ENCODE data around the gene MYO9A. TPM values are rescaled to one million over a fixed set of nuclear protein-coding genes. Genes with fewer than 3 reads are reported as not detected.

MYO9A gene
- total RNA-seq, 3 donors from 2014 or later: 64.2 to 128 (median 86.5) TPM

- no peak overlapping the region for H3K27ac ChIP-seq
- DNase-seq (ENCODE audit: low spot score in 2 of 2): no peak
- intact Hi-C loops (cut with DNase I; ENCODE audit: low total_unique reads): no loop called here
These were observed 336.0 kb downstream of the MYO9A start for GRCh38 chr15:71781965-71782265.

DNA sequence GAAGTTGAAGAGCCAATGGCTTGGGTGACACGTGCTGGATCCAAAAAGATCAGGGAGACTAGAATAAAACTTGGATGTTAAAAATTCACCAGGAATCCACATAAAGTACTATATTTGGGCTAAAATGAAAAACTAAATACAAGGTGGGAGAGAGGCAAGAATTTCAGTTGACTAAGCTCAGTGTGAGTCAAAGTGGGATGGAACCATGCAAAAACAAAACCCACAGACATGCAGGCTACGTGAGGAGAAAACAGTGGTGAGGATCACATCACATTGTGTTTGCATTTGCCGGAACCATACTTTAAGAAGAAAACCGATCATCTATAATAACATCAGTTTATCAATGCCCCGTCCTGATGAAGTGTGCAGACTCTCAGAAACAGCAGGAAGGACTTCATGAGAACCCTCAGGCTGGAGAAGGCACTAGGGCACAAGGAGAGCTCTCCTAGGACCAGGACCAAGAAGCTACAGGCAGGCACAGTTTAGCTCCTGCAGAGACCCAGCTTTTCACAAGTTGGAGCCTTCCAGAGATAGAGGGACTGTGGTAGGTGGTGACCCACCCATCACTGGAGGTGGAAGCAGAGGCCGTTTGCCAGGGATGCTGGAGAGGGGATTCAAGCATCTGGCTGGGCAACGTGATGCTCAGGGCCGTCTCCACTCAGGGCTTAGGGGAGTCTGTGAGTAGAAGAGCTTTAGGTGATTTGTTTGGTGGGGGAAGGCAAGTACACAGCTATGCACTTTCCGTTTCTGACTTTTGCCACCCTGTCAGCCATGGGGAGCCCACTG, 336.6 kb downstream of the MYO9A start:
- TF ChIP-seq CTCF (IDR thresholded peaks at IDR 0.05) (no peak), POLR2AphosphoS5 (IDR thresholded peaks at IDR 0.05) (no peak), POLR2A (IDR thresholded peaks at IDR 0.05) (no peak)
- Histone ChIP-seq H3K27ac (no peak overlapping the region), H3K4me1 (no peaks in the 10 kb centered on the region), H3K9me3 (no peaks in the 10 kb centered on the region), H3K27me3 (no peaks in the 10 kb centered on the region), H3K4me3 (no peak overlapping the region), H3K36me3 (no peaks in the 10 kb centered on the region)
- no peak for DNase-seq (ENCODE audit: low spot score in 2 of 2)
- intact Hi-C loops (cut with DNase I; ENCODE audit: low total_unique reads): no loop called here

More at GRCh38 chr15:71781965-71782265, 336.0 kb downstream of the MYO9A start:
- no peaks in the 10 kb centered on the region for H3K4me1 ChIP-seq
- TF ChIP-seq POLR2AphosphoS5 (IDR thresholded peaks at IDR 0.05) (no peak), POLR2A (IDR thresholded peaks at IDR 0.05) (no peak), CTCF (IDR thresholded peaks at IDR 0.05) (no peak)
- H3K4me3 ChIP-seq: no peak overlapping the region
- H3K9me3 ChIP-seq: no peaks in the 10 kb centered on the region
- H3K27me3 ChIP-seq: no peaks in the 10 kb centered on the region
- no peaks in the 10 kb centered on the region for H3K36me3 ChIP-seq

DNA sequence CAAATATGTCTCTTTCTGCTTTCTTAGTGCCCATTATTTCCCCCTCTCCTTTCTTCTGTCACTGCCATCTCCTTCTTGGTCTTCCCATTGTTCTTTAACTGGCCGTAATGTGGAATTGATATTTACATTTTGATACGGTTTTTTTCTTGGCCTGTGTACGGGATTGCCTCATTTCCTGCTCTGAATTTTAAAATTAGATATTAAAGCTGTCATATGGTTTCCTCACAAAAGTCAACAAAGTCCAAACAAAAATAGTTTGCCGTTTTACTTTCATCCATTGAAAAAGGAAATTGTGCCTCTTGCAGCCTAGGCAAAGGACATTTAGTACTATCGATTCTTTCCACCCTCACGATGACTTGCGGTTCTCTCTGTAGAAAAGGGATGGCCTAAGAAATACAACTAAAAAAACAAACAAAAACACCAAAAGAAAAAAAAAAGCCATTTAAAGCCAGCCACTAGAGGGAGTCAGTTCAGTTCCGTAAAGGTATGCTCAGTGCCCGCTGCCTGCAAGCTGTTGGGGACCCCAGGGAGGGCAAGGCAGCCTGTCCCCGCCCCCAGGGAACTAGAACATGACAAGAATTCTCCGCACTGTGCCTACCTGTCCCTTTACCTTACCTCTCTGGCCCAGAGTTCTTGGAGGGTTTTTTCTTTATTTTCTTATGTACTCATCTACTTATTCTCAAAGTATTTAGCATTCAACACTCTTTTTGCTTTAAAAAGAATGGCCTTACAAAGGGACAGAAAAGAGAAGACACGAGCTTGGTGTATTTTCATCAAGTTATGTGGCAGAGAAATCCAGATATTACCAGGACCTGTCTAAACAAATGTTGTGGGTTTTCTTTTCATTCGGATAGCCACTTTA, 337.6 kb downstream of the MYO9A start:
- no peak for DNase-seq (ENCODE audit: low spot score in 2 of 2)
- H3K27ac ChIP-seq: no peak overlapping the region
- H3K27me3 ChIP-seq: no peaks in the 10 kb centered on the region
- TF ChIP-seq POLR2AphosphoS5 (IDR thresholded peaks at IDR 0.05) (no peak), CTCF (IDR thresholded peaks at IDR 0.05) (peak; percentile 40 to 57 (median 56))
- no peak overlapping the region for H3K4me3 ChIP-seq
- H3K4me1 ChIP-seq: no peaks in the 10 kb centered on the region
- intact Hi-C loops (cut with DNase I; ENCODE audit: low total_unique reads): no loop called here
- no peaks in the 10 kb centered on the region for H3K36me3 ChIP-seq
- no peaks in the 10 kb centered on the region for H3K9me3 ChIP-seq

DNA sequence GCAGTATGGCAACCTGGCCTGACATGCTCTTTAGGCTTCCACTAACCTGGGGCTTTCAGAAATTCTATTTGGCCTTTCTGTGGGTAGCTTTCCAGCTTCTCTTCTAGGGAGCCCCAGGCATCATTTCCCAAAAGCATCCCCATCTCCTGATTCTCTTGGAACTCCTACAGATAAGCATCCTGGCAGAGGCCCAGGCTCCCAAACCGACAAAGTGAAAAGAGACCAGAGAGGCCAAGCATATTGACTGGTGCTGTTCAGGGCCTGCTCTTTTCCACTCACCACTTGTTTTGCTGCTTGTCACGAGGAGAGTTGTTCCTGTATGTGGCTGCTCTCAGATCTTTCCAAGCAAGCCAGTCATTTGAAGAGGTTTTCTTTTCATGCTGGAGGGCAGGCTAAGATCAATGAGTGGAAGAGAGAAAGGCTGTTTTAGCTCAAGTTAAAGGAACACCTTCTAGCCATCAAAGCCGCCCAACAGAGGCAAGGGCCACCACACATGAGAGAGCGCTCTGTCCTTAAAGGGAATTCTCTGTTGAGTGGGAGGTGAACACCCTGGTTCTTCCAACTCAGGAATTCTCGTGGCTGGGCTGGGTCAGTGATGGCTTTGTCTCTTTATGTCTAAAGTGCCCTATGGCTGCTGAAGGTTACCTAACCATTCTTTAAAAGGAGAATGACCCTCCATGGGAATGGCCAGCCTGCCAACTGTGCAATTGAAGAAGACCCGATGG, 338.7 kb downstream of the MYO9A start:
- no peak for DNase-seq (ENCODE audit: low spot score in 2 of 2)
- Histone ChIP-seq H3K4me3 (no peak overlapping the region), H3K27ac (peak overlapping the region in 1 of 2 donors; percentile 7), H3K9me3 (no peaks in the 10 kb centered on the region), H3K4me1 (no peaks in the 10 kb centered on the region), H3K27me3 (no peaks in the 10 kb centered on the region), H3K36me3 (no peaks in the 10 kb centered on the region)
- intact Hi-C loops (cut with DNase I; ENCODE audit: low total_unique reads): no loop called here
- TF ChIP-seq POLR2A (IDR thresholded peaks at IDR 0.05): no peak
- no peak for TF ChIP-seq CTCF (IDR thresholded peaks at IDR 0.05)
- TF ChIP-seq POLR2AphosphoS5 (IDR thresholded peaks at IDR 0.05): no peak

All from breast epithelium (tissue), 4 donors.